Spleen (tissue), 11 donors: ENCODE measurements around the gene DPF3. TPM values are rescaled to one million over a fixed set of nuclear protein-coding genes. Genes with fewer than 3 reads are reported as not detected.

Experiments used
- DNase-seq: peaks from one replicate; pipeline ENCODE4 v3.0.0-alpha.2; 2020
- H3K27ac ChIP-seq, 8 donors: fragments of 200-600 bp; sonication (generic) in 7 of 8; 1 replicate in 4 of 8; 2 replicates in 4 of 8; pipeline versions ENCODE4 v1.5.0 to v1.8.0; 2016 to 2021; ENCODE audit warnings: inconsistent platforms in 4 of 8, mild to moderate bottlenecking in 4 of 8, moderate library complexity in 1 of 8
- H3K27me3 ChIP-seq, 7 donors: fragments of 200-600 bp; sonication (generic) in 6 of 7; replicated peaks in 1 of 7; 1 replicate in 4 of 7; 2 replicates in 3 of 7; pipeline versions ENCODE4 v1.5.0 to v1.8.0; 2016 to 2021; ENCODE audit warnings: inconsistent platforms in 3 of 7, mild to moderate bottlenecking in 1 of 7
- H3K36me3 ChIP-seq, 6 donors: fragments of 200-600 bp; sonication (generic) in 5 of 6; 1 replicate in 4 of 6; 2 replicates in 2 of 6; pipeline versions ENCODE4 v1.5.0 to v1.8.0; 2016 to 2021; ENCODE audit warnings: inconsistent platforms in 2 of 6
- H3K4me1 ChIP-seq, 6 donors: fragments of 200-600 bp; sonication (generic) in 5 of 6; 1 replicate in 3 of 6; 2 replicates in 3 of 6; pipeline versions ENCODE4 v1.5.0 to v1.8.0; 2016 to 2021; ENCODE audit warnings: inconsistent platforms in 3 of 6
- H3K4me3 ChIP-seq, 8 donors: fragments of 200-600 bp; sonication (generic) in 7 of 8; 1 replicate in 4 of 8; 2 replicates in 4 of 8; pipeline versions ENCODE4 v1.5.0 to v1.8.0; 2016 to 2021; ENCODE audit warnings: inconsistent platforms in 4 of 8, mild to moderate bottlenecking in 4 of 8, moderate library complexity in 2 of 8
- H3K9me3 ChIP-seq, 8 donors: fragments of 200-600 bp; sonication (generic) in 7 of 8; 1 replicate in 4 of 8; 2 replicates in 4 of 8; pipeline versions ENCODE4 v1.5.0 to v1.8.0; 2016 to 2021; ENCODE audit warnings: inconsistent platforms in 4 of 8
- CTCF ChIP-seq, 11 experiments: fragments of 200-600 bp in 7 of 11; fragments of 450-650 bp in 4 of 11; sonication (generic) in 4 of 11; IDR thresholded peaks in 8 of 11; conservative IDR thresholded peaks in 3 of 11; 1 replicate in 7 of 11; 2 replicates in 4 of 11; pipeline versions ENCODE4 v1.4.0 to v1.8.0; 2016 to 2021; ENCODE audit warnings: antibody characterized with exemption in 11 of 11, inconsistent platforms in 4 of 11, mild to moderate bottlenecking in 1 of 11
- POLR2A ChIP-seq, 3 donors: fragments of 450-650 bp; IDR thresholded peaks; one replicate each; pipeline ENCODE4 v1.5.1; 2017; ENCODE audit warnings: antibody characterized with exemption in 3 of 3, mild to moderate bottlenecking in 1 of 3
- POLR2AphosphoS5 ChIP-seq, 3 donors: sonication (generic); formaldehyde crosslinking; IDR thresholded peaks; one replicate each; pipeline ENCODE4 v1.5.1; 2017; ENCODE audit warnings: antibody characterized with exemption in 3 of 3
- WGBS, 5 donors: extraction: QIAGEN DNeasy Blood & Tissue Kit in 3 of 5; methylation state at CpG; one replicate each; pipeline versions ENCODE4 v1.1.5 to v1.1.7; 2013 to 2018; 5-methylcytosine and 5-hydroxymethylcytosine counted together
- intact Hi-C: fragments of 100-400 bp; cut with DNase I; formaldehyde crosslinking; loops from one replicate; pipeline ENCODE4 v1.15.0; 2023; ENCODE audit warnings: low total_unique reads
- polyA plus RNA-seq, 3 donors: library from polyadenylated mRNA; stranded (reverse); fragments of 200-250 nt; gene quantifications; one replicate each; pipeline ENCODE4 v1.2.1, GENCODE V29; 2013
- total RNA-seq, 7 donors: library from RNA; depleted of rRNA in 3 of 7; stranded (reverse); fragments of >200 nt in 3 of 7; fragmentation: NEBNext Ultra II Directional in 4 of 7; extraction: Animal tissue kit (Norgen Biotek cat#: 25700) in 4 of 7; gene quantifications; one replicate each; pipeline versions ENCODE4 v1.1.0 to v1.2.1, GENCODE V29; 2016 to 2021
- donor health status: healthy with polysubstance abuse.
- donor health status: DM: no; HTN: no; CAD: no; lungs with moderate emphysema.
- donor health status: DM: no; HTN: no; CAD: no.
- donor health status: Bipolar disorder and iron deficiency.
- donor health status: healthy.
- donor health status: DM: no; HTN: no; CAD: no.
- donor health status: DM: yes; HTN: yes; CAD: no.

Gene DPF3
- total and polyA plus RNA-seq, 10 donors = 0.76 to 8.9 (median 3.0) TPM

DNA sequence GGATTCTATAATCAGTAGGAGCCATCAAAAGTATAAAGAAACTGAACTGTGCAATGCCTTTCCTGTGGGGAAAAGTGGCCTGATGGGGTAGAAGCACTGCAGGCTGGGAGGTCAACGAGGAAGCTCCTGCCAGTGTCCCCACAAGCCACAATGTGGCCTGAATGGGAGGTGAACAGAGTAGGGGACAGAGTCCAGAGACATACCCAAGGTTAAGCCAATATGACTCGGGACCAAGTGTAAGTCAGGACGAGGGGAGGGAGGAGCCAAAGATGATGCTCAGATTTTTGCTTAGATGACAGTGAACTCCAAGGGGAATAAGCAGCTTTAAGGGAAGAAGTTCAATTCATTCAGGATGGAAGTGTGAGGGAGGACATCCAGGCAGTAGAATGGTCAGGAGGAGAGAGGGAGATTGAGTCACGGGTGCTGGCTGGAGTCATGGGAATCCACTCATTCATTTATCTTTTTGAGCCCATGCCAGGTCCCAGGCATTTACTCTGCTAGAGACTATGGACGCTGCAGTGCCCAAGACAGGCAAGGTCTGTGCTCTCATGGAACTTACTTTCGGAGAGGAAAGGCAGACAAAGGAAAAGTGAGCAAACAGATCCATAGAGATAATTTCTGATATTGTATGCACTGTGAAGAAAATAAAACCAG, 29.1 kb downstream of the DPF3 start:
- DNase-seq = no peak
- peaks cover 0 to 3% (median 0%) of the 10 kb centered on the region in 6 donors for H3K4me1 ChIP-seq
- H3K27me3 ChIP-seq = no peaks in the 10 kb centered on the region
- no peaks in the 10 kb centered on the region for H3K9me3 ChIP-seq
- no peaks in the 10 kb centered on the region for H3K36me3 ChIP-seq
- intact Hi-C loops = no loop called here
- no peak overlapping the region for H3K27ac ChIP-seq
- no peak overlapping the region for H3K4me3 ChIP-seq
- TF ChIP-seq CTCF (IDR thresholded peaks at IDR 0.05 in 8 of 11, conservative IDR thresholded peaks at IDR 0.05 in 3 of 11) (no peak), POLR2AphosphoS5 (IDR thresholded peaks at IDR 0.05) (no peak), POLR2A (IDR thresholded peaks at IDR 0.05) (no peak)
- WGBS, 5 donors = 78 to 91% (median 85%) methylated on average over 6 of the region's 6 CpGs

DNA sequence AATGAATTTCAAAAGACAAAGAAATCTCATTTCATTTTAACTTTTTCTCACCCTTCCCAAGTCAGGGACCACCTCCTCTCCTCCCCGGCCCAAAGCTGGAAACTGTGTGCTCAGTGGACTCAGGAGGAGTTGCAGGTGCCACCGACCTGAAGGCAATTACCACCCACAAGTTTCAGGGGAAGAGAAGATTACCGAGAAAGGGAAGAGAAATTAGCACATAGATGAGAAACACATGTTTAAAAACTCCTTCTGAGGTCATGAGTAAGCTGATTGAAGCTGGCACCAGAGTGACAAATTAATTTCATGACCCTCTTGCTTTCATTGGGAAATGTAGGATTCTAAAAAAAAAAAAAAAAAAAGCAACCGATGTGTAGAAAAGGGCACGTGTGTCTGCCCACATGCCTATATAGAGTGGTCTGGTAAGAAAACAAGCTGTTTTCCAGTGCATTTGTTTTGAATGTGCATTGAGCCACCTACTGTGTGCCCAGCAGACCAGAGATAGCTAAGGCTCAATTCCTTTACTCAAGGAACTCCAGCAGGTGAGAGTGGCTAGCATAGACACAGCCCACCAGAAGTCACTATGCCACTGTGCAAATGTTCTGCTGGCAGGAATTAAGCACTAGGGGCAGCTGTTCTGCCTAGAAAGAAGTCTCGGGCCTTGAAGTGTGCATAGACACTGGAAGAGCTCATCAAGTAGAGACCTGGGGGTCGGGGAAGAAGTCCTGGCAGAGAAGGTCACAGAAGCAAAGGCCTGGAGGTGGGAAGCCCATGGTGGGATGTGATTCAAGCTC, 30.5 kb downstream of the DPF3 start:
- Histone ChIP-seq H3K4me1 (peaks cover 0 to 3% (median 0%) of the 10 kb centered on the region in 6 donors), H3K4me3 (no peak overlapping the region), H3K36me3 (no peaks in the 10 kb centered on the region), H3K27ac (no peak overlapping the region), H3K27me3 (no peaks in the 10 kb centered on the region), H3K9me3 (no peaks in the 10 kb centered on the region)
- WGBS, 5 donors = 58 to 70% (median 64%) methylated on average over 7 of the region's 7 CpGs
- DNase-seq = no peak
- TF ChIP-seq CTCF (IDR thresholded peaks at IDR 0.05 in 8 of 11, conservative IDR thresholded peaks at IDR 0.05 in 3 of 11) = no peak
- TF ChIP-seq POLR2A (IDR thresholded peaks at IDR 0.05) = no peak
- TF ChIP-seq POLR2AphosphoS5 (IDR thresholded peaks at IDR 0.05) = no peak
- intact Hi-C loops = no loop called here

- H3K27me3 ChIP-seq = no peaks in the 10 kb centered on the region
- TF ChIP-seq CTCF (IDR thresholded peaks at IDR 0.05 in 8 of 11, conservative IDR thresholded peaks at IDR 0.05 in 3 of 11) (no peak), POLR2A (IDR thresholded peaks at IDR 0.05) (no peak), POLR2AphosphoS5 (IDR thresholded peaks at IDR 0.05) (no peak)
- intact Hi-C loops = no loop called here
- no peaks in the 10 kb centered on the region for H3K36me3 ChIP-seq
- 71 to 76% (median 74%) methylated on average over 12 of the region's 12 CpGs for WGBS, 5 donors
- H3K27ac ChIP-seq = no peak overlapping the region
- H3K9me3 ChIP-seq = no peaks in the 10 kb centered on the region
- H3K4me3 ChIP-seq = no peak overlapping the region
- no peak for DNase-seq
- H3K4me1 ChIP-seq = peaks cover 0 to 7% (median 0%) of the 10 kb centered on the region in 6 donors
Observed at GRCh38 chr14:72856530-72857266, 37.2 kb downstream of the DPF3 start.

DNA sequence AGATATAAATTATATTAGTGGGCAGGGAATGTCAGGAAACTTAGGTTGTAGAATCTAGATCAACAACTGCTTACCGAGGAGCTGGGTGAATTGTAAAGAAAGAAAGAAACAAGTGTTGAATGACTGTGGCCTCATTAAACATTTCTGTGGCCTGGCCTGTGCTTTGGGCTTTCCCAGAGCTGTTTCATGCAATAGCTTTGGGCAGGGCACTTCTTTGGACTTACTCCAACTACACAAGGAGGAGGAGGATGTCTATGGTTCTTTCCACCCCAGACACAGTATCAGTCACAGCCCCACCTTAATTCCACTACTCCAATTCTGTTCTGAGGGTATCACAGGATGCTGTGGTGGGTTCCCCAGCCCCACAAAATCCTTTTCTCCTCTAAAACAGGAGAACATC, 38.0 kb downstream of the DPF3 start:
- intact Hi-C loops = no loop called here
- DNase-seq = no peak
- no peak overlapping the region for H3K27ac ChIP-seq
- TF ChIP-seq POLR2A (IDR thresholded peaks at IDR 0.05) (no peak), POLR2AphosphoS5 (IDR thresholded peaks at IDR 0.05) (no peak), CTCF (IDR thresholded peaks at IDR 0.05 in 8 of 11, conservative IDR thresholded peaks at IDR 0.05 in 3 of 11) (no peak)
- 67 to 89% (median 80%) methylated on average over 1 of the region's 1 CpG for WGBS, 5 donors
- no peaks in the 10 kb centered on the region for H3K36me3 ChIP-seq
- H3K27me3 ChIP-seq = no peaks in the 10 kb centered on the region
- H3K4me3 ChIP-seq = no peak overlapping the region
- peaks cover 0 to 7% (median 0%) of the 10 kb centered on the region in 6 donors for H3K4me1 ChIP-seq
- H3K9me3 ChIP-seq = no peaks in the 10 kb centered on the region
